ENCODE measurements around the gene TNXB.
"Not testable (repeated sequence)": the region's sequence is repeated elsewhere in the genome, so short reads cannot be mapped to it uniquely, and the experiment has no call there.

The TNXB gene

GRCh38 chr6:32060966-32061655 lies 48.0 kb downstream of the TNXB start:
- DNase-seq (ENCODE audit: low spot score): no peak

- no peak for DNase-seq (ENCODE audit: low spot score)
Observed at GRCh38 chr6:32058511-32058963, 50.6 kb downstream of the TNXB start.

GRCh38 chr6:32057966-32058365 lies 51.2 kb downstream of the TNXB start:
- DNase-seq (ENCODE audit: low spot score): no peak

- no peak for DNase-seq (ENCODE audit: low spot score)
Observed at GRCh38 chr6:32056254-32056653, 52.9 kb downstream of the TNXB start.

GRCh38 chr6:32055756-32056155 lies 53.4 kb downstream of the TNXB start:
- not testable (repeated sequence) for DNase-seq (ENCODE audit: low spot score)

GRCh38 chr6:32053314-32053713 lies 55.8 kb downstream of the TNXB start:
- DNase-seq (ENCODE audit: low spot score): not testable (repeated sequence)

- DNase-seq (ENCODE audit: low spot score): not testable (repeated sequence)
Observed at GRCh38 chr6:32052626-32053025, 56.5 kb downstream of the TNXB start.

GRCh38 chr6:32050562-32050961 lies 58.6 kb downstream of the TNXB start:
- no peak for DNase-seq (ENCODE audit: low spot score)

- DNase-seq (ENCODE audit: low spot score): not testable (repeated sequence)
Observed at GRCh38 chr6:32049736-32050135, 59.4 kb downstream of the TNXB start.

- DNase-seq (ENCODE audit: low spot score): not testable (repeated sequence)
Observed at GRCh38 chr6:32049149-32049548, 60.0 kb downstream of the TNXB start.

- peak; percentile 63 for DNase-seq (ENCODE audit: low spot score)
Observed at GRCh38 chr6:32047855-32048766, 61.0 kb downstream of the TNXB start.

GRCh38 chr6:32047539-32047854 lies 61.6 kb downstream of the TNXB start:
- no peak for DNase-seq (ENCODE audit: low spot score)

- DNase-seq (ENCODE audit: low spot score): no peak
Observed at GRCh38 chr6:32047084-32047478, 62.1 kb downstream of the TNXB start.

- no peak for DNase-seq (ENCODE audit: low spot score)
Observed at GRCh38 chr6:32046450-32047083, 62.6 kb downstream of the TNXB start.

- no peak for DNase-seq (ENCODE audit: low spot score)
Observed at GRCh38 chr6:32045811-32046449, 63.2 kb downstream of the TNXB start.

GRCh38 chr6:32044916-32045315 lies 64.2 kb downstream of the TNXB start:
- DNase-seq (ENCODE audit: low spot score): not testable (repeated sequence)

GRCh38 chr6:32043589-32044380 lies 65.4 kb downstream of the TNXB start:
- DNase-seq (ENCODE audit: low spot score): not testable (repeated sequence)

- not testable (repeated sequence) for DNase-seq (ENCODE audit: low spot score)
Observed at GRCh38 chr6:32042276-32042675, 66.9 kb downstream of the TNXB start.

- DNase-seq (ENCODE audit: low spot score): not testable (repeated sequence)
Observed at GRCh38 chr6:32041385-32041784, 67.8 kb downstream of the TNXB start.

- DNase-seq (ENCODE audit: low spot score): not testable (repeated sequence)
Observed at GRCh38 chr6:32041050-32041321, 68.2 kb downstream of the TNXB start.

- not testable (repeated sequence) for DNase-seq (ENCODE audit: low spot score)
Observed at GRCh38 chr6:32040299-32041049, 68.7 kb downstream of the TNXB start.

Data from LoVo (cell line).